Activated CD8-positive, alpha-beta T cell treated with anti-CD3 and anti-CD28 coated beads for 36 hours (primary cell): ENCODE measurements around the gene NAA10. TPM values are rescaled to one million over a fixed set of nuclear protein-coding genes. Genes with fewer than 3 reads are reported as not detected.

Source experiments
- ATAC-seq: fragments of 200-7000 bp; cut with Tn5 transposase; one replicate; pipeline ENCODE4 v1.10.0; 2021; ENCODE audit warnings: mild to moderate bottlenecking, moderate library complexity
- CTCF ChIA-PET: fragments of 350-600 bp; sonication (Branson Sonifier 250); formaldehyde crosslinking; loops from one replicate; lab custom pipeline; 2021; ENCODE audit warnings: antibody characterized with exemption; lab: Charles Lee
- POLR2A ChIA-PET: fragments of 350-600 bp; sonication (Branson Sonifier 250); formaldehyde crosslinking; loops from one replicate; lab custom pipeline; 2021; ENCODE audit warnings: antibody characterized with exemption; lab: Charles Lee
- DNase-seq: peaks from one replicate; pipeline ENCODE4 v3.0.0-alpha.2; 2020
- H3K27ac Mint-ChIP-seq: one replicate; pipeline ENCODE4 v1.8.0; 2021; ENCODE audit warnings: mild to moderate bottlenecking, mixed read lengths
- H3K27me3 Mint-ChIP-seq: one replicate; pipeline ENCODE4 v1.8.0; 2021; ENCODE audit warnings: mixed read lengths
- H3K36me3 Mint-ChIP-seq: one replicate; pipeline ENCODE4 v1.8.0; 2021; ENCODE audit warnings: low read depth, mixed read lengths
- H3K4me1 Mint-ChIP-seq: one replicate; pipeline ENCODE4 v1.8.0; 2021; ENCODE audit warnings: low read depth, mixed read lengths
- H3K4me3 Mint-ChIP-seq: one replicate; pipeline ENCODE4 v1.8.0; 2021; ENCODE audit warnings: mild to moderate bottlenecking, moderate library complexity, mixed read lengths
- H3K9me3 Mint-ChIP-seq: one replicate; pipeline ENCODE4 v1.8.0; 2021; ENCODE audit warnings: mixed read lengths
- intact Hi-C: fragments of 100-400 bp; cut with micrococcal nuclease; formaldehyde crosslinking; loops from one replicate; pipeline ENCODE4 v1.10.0; 2022
- total RNA-seq, 2 experiments: library from RNA; stranded (reverse); gene quantifications; one replicate each; pipeline ENCODE4 v1.2.3, GENCODE V29; 2021
- TF ChIP-seq, protein P1 (sequence below): fragments of 200-600 bp; IDR thresholded peaks from one replicate; pipeline ENCODE4 v1.8.0; 2022; ENCODE audit warnings: antibody characterized with exemption, mild to moderate bottlenecking

The NAA10 gene
- total RNA-seq, 2 experiments from 2014 or later, result 123 to 136 TPM

- Mint-ChIP-seq H3K9me3 (no peaks in the 10 kb centered on the region), H3K4me1 (peaks cover 29% of the 10 kb centered on the region), H3K4me3 (no peak overlapping the region), H3K27ac (no peak overlapping the region), H3K36me3 (peaks cover 3% of the 10 kb centered on the region), H3K27me3 (no peaks in the 10 kb centered on the region)
- no peak for DNase-seq
- TF ChIP-seq, protein P1, sequence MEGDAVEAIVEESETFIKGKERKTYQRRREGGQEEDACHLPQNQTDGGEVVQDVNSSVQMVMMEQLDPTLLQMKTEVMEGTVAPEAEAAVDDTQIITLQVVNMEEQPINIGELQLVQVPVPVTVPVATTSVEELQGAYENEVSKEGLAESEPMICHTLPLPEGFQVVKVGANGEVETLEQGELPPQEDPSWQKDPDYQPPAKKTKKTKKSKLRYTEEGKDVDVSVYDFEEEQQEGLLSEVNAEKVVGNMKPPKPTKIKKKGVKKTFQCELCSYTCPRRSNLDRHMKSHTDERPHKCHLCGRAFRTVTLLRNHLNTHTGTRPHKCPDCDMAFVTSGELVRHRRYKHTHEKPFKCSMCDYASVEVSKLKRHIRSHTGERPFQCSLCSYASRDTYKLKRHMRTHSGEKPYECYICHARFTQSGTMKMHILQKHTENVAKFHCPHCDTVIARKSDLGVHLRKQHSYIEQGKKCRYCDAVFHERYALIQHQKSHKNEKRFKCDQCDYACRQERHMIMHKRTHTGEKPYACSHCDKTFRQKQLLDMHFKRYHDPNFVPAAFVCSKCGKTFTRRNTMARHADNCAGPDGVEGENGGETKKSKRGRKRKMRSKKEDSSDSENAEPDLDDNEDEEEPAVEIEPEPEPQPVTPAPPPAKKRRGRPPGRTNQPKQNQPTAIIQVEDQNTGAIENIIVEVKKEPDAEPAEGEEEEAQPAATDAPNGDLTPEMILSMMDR, result no peak
- intact Hi-C loops, result no loop called here
- ChIA-PET POLR2A (interaction anchor here (1.0 to 4.7 kb wide), 4 partner anchors 10 to 43 kb away, joined by 3 to 25 read pairs (median 4); partner anchors contain the start of gene ARHGAP4), CTCF (no interaction called here)
- ATAC-seq, result no peak
Observed at GRCh38 chrX:153907456-153907855, 27.4 kb downstream of the NAA10 start.

DNA sequence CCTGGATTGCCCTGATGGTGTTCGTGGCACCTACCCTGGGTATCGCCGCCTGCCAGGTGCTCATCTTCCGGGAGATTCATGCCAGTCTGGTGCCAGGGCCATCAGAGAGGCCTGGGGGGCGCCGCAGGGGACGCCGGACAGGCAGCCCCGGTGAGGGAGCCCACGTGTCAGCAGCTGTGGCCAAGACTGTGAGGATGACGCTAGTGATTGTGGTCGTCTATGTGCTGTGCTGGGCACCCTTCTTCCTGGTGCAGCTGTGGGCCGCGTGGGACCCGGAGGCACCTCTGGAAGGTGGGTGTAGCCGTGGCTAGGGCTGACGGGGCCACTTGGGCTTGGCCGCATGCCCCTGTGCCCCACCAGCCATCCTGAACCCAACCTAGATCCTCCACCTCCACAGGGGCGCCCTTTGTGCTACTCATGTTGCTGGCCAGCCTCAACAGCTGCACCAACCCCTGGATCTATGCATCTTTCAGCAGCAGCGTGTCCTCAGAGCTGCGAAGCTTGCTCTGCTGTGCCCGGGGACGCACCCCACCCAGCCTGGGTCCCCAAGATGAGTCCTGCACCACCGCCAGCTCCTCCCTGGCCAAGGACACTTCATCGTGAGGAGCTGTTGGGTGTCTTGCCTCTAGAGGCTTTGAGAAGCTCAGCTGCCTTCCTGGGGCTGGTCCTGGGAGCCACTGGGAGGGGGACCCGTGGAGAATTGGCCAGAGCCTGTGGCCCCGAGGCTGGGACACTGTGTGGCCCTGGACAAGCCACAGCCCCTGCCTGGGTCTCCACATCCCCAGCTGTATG is 28.5 kb downstream of the NAA10 start:
- Mint-ChIP-seq H3K27ac (peak overlapping the region; percentile 63), H3K27me3 (no peaks in the 10 kb centered on the region), H3K4me1 (peaks cover 33% of the 10 kb centered on the region), H3K9me3 (no peaks in the 10 kb centered on the region), H3K4me3 (no peak overlapping the region), H3K36me3 (peaks cover 2% of the 10 kb centered on the region)
- ChIA-PET CTCF (interaction anchor here (1.0 to 1.2 kb wide), 2 partner anchors 19 to 44 kb away, joined by 4 to 5 read pairs; no protein-coding TSS in a partner anchor), POLR2A (interaction anchor here (0.8 to 4.7 kb wide), 6 partner anchors 12 to 44 kb away, joined by 3 to 25 read pairs (median 4); partner anchors contain the start of gene ARHGAP4)
- intact Hi-C loops, result no loop called here
- TF ChIP-seq, protein P1, result no peak
- DNase-seq (peak; percentile 49), ATAC-seq (peak; percentile 49)

- ATAC-seq (no peak), DNase-seq (no peak)
- Mint-ChIP-seq H3K4me1 (peaks cover 40% of the 10 kb centered on the region), H3K9me3 (no peaks in the 10 kb centered on the region), H3K27me3 (no peaks in the 10 kb centered on the region), H3K4me3 (no peak overlapping the region), H3K27ac (peak overlapping the region; percentile 63), H3K36me3 (no peaks in the 10 kb centered on the region)
- intact Hi-C loops, result no loop called here
- TF ChIP-seq, protein P1, result no peak
- POLR2A ChIA-PET, result interaction anchor here (0.8 to 4.7 kb wide), 3 partner anchors 13 to 41 kb away, joined by 3 to 25 read pairs (median 3); partner anchors contain the start of gene ARHGAP4
- CTCF ChIA-PET, result interaction anchor here (1.2 kb wide), 1 partner anchor 44 kb away, joined by 5 read pairs; no protein-coding TSS in a partner anchor
Observed at GRCh38 chrX:153905481-153906095, 29.2 kb downstream of the NAA10 start.

DNA sequence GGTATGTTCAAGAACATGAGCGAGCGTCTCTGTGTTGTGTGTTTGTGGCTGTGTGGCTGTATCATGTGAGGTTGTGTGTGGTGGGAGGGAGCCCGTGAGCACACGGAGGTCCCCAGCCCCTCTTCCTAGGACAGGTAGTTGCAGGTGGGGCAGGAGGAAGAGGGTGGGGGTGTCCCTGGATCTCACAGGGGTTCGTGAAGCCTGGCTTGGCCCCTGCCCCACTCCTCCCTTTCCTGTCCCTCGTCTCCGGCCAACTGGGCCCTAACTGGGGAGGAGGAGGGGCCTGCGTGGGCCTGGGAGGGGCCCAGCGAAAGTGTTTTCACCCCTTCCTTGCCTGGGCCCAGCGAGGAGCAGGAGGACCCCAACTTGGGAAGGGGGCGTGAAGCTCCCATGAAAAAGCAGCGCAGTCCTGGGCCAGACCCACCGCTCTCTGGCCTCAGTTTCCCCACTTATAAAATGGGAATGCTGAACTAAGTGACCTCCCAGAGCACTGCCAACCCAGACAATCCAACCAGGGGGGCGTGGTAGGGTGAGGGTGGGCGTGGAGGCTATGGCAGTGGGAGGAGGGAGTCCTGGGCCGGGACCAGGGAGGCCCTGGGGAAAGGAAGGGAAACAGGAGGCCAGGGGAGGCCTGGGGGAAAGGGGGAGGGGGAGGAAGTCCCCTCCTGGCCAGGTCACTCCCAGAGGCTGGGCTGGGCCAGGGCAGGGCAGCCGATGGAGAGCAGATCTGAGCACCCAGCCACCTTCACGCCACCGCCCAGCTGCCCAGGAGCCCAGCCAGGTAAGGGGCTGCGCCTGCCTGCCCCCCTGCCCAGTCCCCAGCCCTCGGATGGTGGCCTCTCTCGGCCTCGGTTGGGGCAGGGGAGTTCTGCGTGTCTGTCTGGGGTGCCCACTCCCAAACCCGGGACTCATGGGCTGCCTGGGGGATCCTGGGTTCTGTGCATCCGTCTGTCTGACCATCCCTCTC is 30.6 kb downstream of the NAA10 start, which contains the start of gene AVPR2:
TSS of gene AVPR2 (plus strand) at position 683 of the 967 bp plus-strand sequence. CDS start 473 bp downstream, outside the sequence.
- no peaks in the 10 kb centered on the region for H3K27me3 Mint-ChIP-seq
- ATAC-seq (peak; percentile 5), DNase-seq (no peak)
- H3K4me3 Mint-ChIP-seq, result no peak within 1 kb of the TSS
- no peaks in the 10 kb centered on the region for H3K9me3 Mint-ChIP-seq
- POLR2A ChIA-PET, result interaction anchor here (0.6 to 1.1 kb wide), 4 partner anchors 19 to 41 kb away, joined by 3 to 4 read pairs (median 3); partner anchors contain the start of genes ARHGAP4 and RENBP
- TF ChIP-seq, protein P1, result no peak
- peak within 1 kb of the TSS; percentile 67 for H3K27ac Mint-ChIP-seq
- intact Hi-C loops, result no loop called here
- peaks cover 42% of the 10 kb centered on the region for H3K4me1 Mint-ChIP-seq
- no peaks in the 10 kb centered on the region for H3K36me3 Mint-ChIP-seq
- CTCF ChIA-PET, result no interaction called here
